Lower leg skin (tissue), 4 donors: ENCODE results near the gene TMC4. TPM values are rescaled to one million over a fixed set of nuclear protein-coding genes. Genes with fewer than 3 reads are reported as not detected.

ENCODE experiments used
- DNase-seq, 2 donors: peaks; one replicate each; pipeline ENCODE4 v3.0.0-alpha.2; 2019; ENCODE audit warnings: low spot score in 2 of 2
- H3K4me3 ChIP-seq: fragments of 200-600 bp; sonication (generic); 2 replicates; pipeline ENCODE4 v1.5.1; 2017; ENCODE audit warnings: mild to moderate bottlenecking, low read depth; ENCODE audit not compliant: poor library complexity, severe bottlenecking
- POLR2A ChIP-seq, 2 donors: fragments of 450-650 bp; IDR thresholded peaks; one replicate each; pipeline ENCODE4 v1.6.1; 2016 to 2017; ENCODE audit warnings: antibody characterized with exemption in 2 of 2, mild to moderate bottlenecking in 1 of 2, moderate library complexity in 1 of 2
- WGBS, 2 donors: methylation state at CpG; one replicate each; pipeline ENCODE4 v1.1.5; 2018; 5-methylcytosine and 5-hydroxymethylcytosine counted together
- intact Hi-C: fragments of 100-400 bp; cut with DNase I; formaldehyde crosslinking; loops from one replicate; pipeline ENCODE4 v1.15.0; 2023; ENCODE audit warnings: low total_unique reads
- total RNA-seq, 4 donors: library from RNA; depleted of rRNA; stranded (reverse); fragments of >200 nt; gene quantifications; one replicate each; pipeline ENCODE4 v1.1.0, GENCODE V29; 2016
- TF ChIP-seq, protein P1 (sequence below), 3 donors: fragments of 450-650 bp; IDR thresholded peaks; one replicate each; pipeline ENCODE4 v1.5.1; 2016; ENCODE audit warnings: antibody characterized with exemption in 3 of 3, mild to moderate bottlenecking in 3 of 3, moderate library complexity in 2 of 3

Gene TMC4
- total RNA-seq, 4 donors from 2014 or later = 2.4 to 9.3 (median 6.3) TPM

DNA sequence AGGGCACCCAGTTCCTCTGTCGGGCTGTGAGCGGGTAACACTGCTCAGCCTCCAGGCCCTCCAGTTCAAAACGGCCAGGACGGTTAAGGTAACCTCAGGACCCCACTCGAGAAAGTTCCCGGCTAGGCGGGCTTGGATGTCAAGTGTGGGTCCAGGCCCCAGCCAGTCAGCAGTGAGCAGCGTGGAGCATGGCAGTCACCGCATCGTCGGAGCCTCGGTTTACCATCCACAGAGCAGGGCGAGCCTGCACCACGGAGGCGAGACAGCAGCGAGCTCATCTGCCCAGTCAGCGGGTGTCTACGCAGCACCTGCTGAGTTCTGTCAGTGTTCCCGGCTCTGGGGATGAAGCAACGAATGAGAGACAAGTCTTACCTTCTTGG, 43.4 kb downstream of the TMC4 start:
- TF ChIP-seq, protein P1, sequence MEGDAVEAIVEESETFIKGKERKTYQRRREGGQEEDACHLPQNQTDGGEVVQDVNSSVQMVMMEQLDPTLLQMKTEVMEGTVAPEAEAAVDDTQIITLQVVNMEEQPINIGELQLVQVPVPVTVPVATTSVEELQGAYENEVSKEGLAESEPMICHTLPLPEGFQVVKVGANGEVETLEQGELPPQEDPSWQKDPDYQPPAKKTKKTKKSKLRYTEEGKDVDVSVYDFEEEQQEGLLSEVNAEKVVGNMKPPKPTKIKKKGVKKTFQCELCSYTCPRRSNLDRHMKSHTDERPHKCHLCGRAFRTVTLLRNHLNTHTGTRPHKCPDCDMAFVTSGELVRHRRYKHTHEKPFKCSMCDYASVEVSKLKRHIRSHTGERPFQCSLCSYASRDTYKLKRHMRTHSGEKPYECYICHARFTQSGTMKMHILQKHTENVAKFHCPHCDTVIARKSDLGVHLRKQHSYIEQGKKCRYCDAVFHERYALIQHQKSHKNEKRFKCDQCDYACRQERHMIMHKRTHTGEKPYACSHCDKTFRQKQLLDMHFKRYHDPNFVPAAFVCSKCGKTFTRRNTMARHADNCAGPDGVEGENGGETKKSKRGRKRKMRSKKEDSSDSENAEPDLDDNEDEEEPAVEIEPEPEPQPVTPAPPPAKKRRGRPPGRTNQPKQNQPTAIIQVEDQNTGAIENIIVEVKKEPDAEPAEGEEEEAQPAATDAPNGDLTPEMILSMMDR (IDR thresholded peaks at IDR 0.05) = no peak
- no peak for TF ChIP-seq POLR2A (IDR thresholded peaks at IDR 0.05)

DNA sequence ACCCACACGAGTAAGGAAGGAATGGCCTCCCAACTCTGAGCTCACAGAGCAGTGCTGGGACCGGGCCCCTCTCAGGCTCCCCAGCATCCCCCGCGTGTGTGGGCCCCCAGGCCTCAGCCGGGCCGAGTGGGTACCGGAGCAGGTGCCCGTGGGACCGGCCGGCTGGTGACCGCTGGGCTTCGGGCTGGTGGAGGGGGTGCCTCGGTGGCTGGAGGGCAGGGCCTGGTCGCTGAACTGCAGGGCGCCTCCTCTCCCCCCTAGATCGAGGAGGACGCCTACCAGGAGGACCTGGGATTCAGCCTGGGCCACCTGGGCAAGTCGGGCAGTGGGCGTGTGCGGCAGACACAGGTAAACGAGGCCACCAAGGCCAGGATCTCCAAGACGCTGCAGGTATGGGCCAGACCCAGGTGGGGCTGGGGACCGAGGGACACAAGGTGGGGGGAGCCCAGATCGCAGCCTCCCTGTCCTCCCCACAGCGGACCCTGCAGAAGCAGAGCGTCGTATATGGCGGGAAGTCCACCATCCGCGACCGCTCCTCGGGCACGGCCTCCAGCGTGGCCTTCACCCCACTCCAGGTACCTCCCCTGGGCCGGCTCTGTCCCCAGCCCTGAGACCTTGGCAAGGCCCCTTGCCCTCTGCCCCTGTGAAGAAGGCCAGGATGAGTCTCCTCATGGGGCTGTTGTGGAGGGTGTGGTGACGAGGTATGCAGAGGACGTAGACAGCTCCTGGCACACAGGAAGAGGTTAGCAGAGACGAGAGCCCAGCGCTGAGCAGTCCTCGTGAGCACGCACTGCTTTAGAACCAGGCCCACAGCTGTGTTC, 44.0 kb downstream of the TMC4 start:
- WGBS, 2 donors = 93 to 98% methylated on average over 25 to 32 of the region's 41 CpGs
- intact Hi-C loops = no loop called here
- H3K4me3 ChIP-seq = no peak overlapping the region
- DNase-seq = no peak
- TF ChIP-seq POLR2A (IDR thresholded peaks at IDR 0.05) = no peak
- TF ChIP-seq, protein P1 (IDR thresholded peaks at IDR 0.05) = no peak

More for the DNA sequence above, 43.4 kb downstream of the TMC4 start:
- DNase-seq = no peak
- intact Hi-C loops = no loop called here
- WGBS, 2 donors = 96 to 98% methylated on average over 15 to 20 of the region's 20 CpGs
- H3K4me3 ChIP-seq = no peak overlapping the region

GRCh38 chr19:54128441-54128725, 44.6 kb downstream of the TMC4 start:
- TF ChIP-seq POLR2A (IDR thresholded peaks at IDR 0.05) = no peak
- TF ChIP-seq, protein P1 (IDR thresholded peaks at IDR 0.05) = no peak
- WGBS, 2 donors = 92 to 93% methylated on average over 20 of the region's 20 CpGs
- intact Hi-C loops = no loop called here
- no peak overlapping the region for H3K4me3 ChIP-seq
- DNase-seq = no peak

- intact Hi-C loops = no loop called here
- TF ChIP-seq, protein P1 (IDR thresholded peaks at IDR 0.05) = no peak
- no peak for TF ChIP-seq POLR2A (IDR thresholded peaks at IDR 0.05)
- WGBS, 2 donors = 94% methylated on average over 34 to 44 of the region's 44 CpGs
- H3K4me3 ChIP-seq = no peak overlapping the region
- no peak for DNase-seq
These were observed 45.1 kb downstream of the TMC4 start for GRCh38 chr19:54127688-54128440.

- intact Hi-C loops = no loop called here
- TF ChIP-seq POLR2A (IDR thresholded peaks at IDR 0.05) = no peak
- TF ChIP-seq, protein P1 (IDR thresholded peaks at IDR 0.05) = no peak
- DNase-seq = no peak
- 85 to 89% methylated on average over 5 to 9 of the region's 9 CpGs for WGBS, 2 donors
- no peak overlapping the region for H3K4me3 ChIP-seq
These were observed 47.2 kb downstream of the TMC4 start for GRCh38 chr19:54125713-54126112.
